HG02840 (cell line): ENCODE measurements around the gene WNT7B.

Experiments
- ATAC-seq: cut with Tn5 transposase; IDR thresholded peaks from one replicate; pipeline ENCODE4 v1.9.1; 2021; ENCODE audit warnings: mild to moderate bottlenecking, moderate library complexity, moderate number of reproducible peaks; ENCODE audit not compliant: unreplicated experiment, low FRiP score

WNT7B gene

GRCh38 chr22:45891996-45892621 lies 84.9 kb downstream of the WNT7B start:
- no peak for ATAC-seq

- no peak for ATAC-seq
Measured at GRCh38 chr22:45891471-45891995, 85.4 kb downstream of the WNT7B start.

- no peak for ATAC-seq
Measured at GRCh38 chr22:45891021-45891421, 85.9 kb downstream of the WNT7B start.

- no peak for ATAC-seq
Measured at GRCh38 chr22:45890351-45890635, 86.7 kb downstream of the WNT7B start.

GRCh38 chr22:45889539-45890350 lies 87.2 kb downstream of the WNT7B start:
- ATAC-seq = no peak

GRCh38 chr22:45889093-45889538 lies 87.8 kb downstream of the WNT7B start:
- ATAC-seq = no peak

GRCh38 chr22:45888221-45889092 lies 88.5 kb downstream of the WNT7B start:
- no peak for ATAC-seq

GRCh38 chr22:45887202-45888131 lies 89.5 kb downstream of the WNT7B start:
- ATAC-seq = no peak

- no peak for ATAC-seq
Measured at GRCh38 chr22:45886540-45886939, 90.4 kb downstream of the WNT7B start.

- no peak for ATAC-seq
Measured at GRCh38 chr22:45885941-45886395, 91.0 kb downstream of the WNT7B start.

- no peak for ATAC-seq
Measured at GRCh38 chr22:45885171-45885840, 91.7 kb downstream of the WNT7B start.

- no peak for ATAC-seq
Measured at GRCh38 chr22:45884201-45885062, 92.5 kb downstream of the WNT7B start.

- ATAC-seq = no peak
Measured at GRCh38 chr22:45883811-45884170, 93.2 kb downstream of the WNT7B start.

GRCh38 chr22:45882881-45883810 lies 93.8 kb downstream of the WNT7B start:
- no peak for ATAC-seq

- no peak for ATAC-seq
Measured at GRCh38 chr22:45881524-45881875, 95.5 kb downstream of the WNT7B start.

- no peak for ATAC-seq
Measured at GRCh38 chr22:45880716-45881523, 96.0 kb downstream of the WNT7B start.
